MM.1S (cell line): ENCODE measurements around the gene PIK3C2G.
"Not testable (repeated sequence)": the region's sequence is repeated elsewhere in the genome, so short reads cannot be mapped to it uniquely, and the experiment has no call there.

Source experiments
- CTCF ChIP-seq: fragments of 300-600 bp; sonication (generic); IDR thresholded peaks from 2 replicates; pipeline ENCODE4 v1.5.1; 2016; ENCODE audit warnings: antibody characterized with exemption, low read length, mixed read lengths
- EZH2 ChIP-seq: fragments of 300-600 bp; sonication (generic); optimal IDR thresholded peaks from 2 replicates; pipeline ENCODE3; 2017; ENCODE audit warnings: low read depth, mild to moderate bottlenecking, antibody characterized with exemption, low read length, mixed read lengths
- EZH2phosphoT487 ChIP-seq: fragments of 300-600 bp; sonication (generic); IDR thresholded peaks from 2 replicates; pipeline ENCODE4 v1.6.1; 2018; ENCODE audit warnings: antibody characterized with exemption, low read length

- not testable (repeated sequence) for TF ChIP-seq CTCF, EZH2, EZH2phosphoT487
Observed at GRCh38 chr12:18500736-18501135, 239.4 kb downstream of the PIK3C2G start.
